PC-9 (cell line): Measurements from ENCODE around the gene CFAP20DC. TPM values are rescaled to one million over a fixed set of nuclear protein-coding genes. Genes with fewer than 3 reads are reported as not detected.

Source experiments
- BruUV-seq: library from RNA; stranded (reverse); fragments of 400-500 nt; replicated peaks from 2 replicates; lab custom pipeline; 2021; lab: Mats Ljungman, UMichigan
- CTCF ChIA-PET: fragments of 300-600 bp; sonication (Branson Sonifier 250); formaldehyde crosslinking; loops from one replicate; lab custom pipeline; 2022; ENCODE audit warnings: antibody characterized with exemption; lab: Charles Lee
- POLR2A ChIA-PET: fragments of 300-600 bp; sonication (Branson Sonifier 250); formaldehyde crosslinking; loops from one replicate; lab custom pipeline; 2022; ENCODE audit warnings: antibody characterized with exemption; ENCODE audit not compliant: unreplicated experiment; lab: Charles Lee
- DNase-seq, 2 experiments: peaks; one replicate each; pipeline versions ENCODE4 v3.0.0 to v3.0.0-alpha.2; 2015 to 2022; ENCODE audit warnings: mixed read lengths in 1 of 2
- H2AFZ ChIP-seq: fragments of 200-600 bp; sonication (generic); 2 replicates; pipeline ENCODE4 v1.8.1; 2017; ENCODE audit warnings: antibody characterized with exemption
- H3F3A ChIP-seq: fragments of 200-600 bp; sonication (generic); 2 replicates; pipeline ENCODE4 v1.8.1; 2017; ENCODE audit warnings: antibody characterized with exemption, mild to moderate bottlenecking, low read depth; ENCODE audit not compliant: insufficient read depth
- H3K27ac ChIP-seq: fragments of 200-600 bp; sonication (generic); 2 replicates; pipeline ENCODE4 v1.6.1; 2016; ENCODE audit warnings: mixed run types
- H3K27me3 ChIP-seq: fragments of 200-600 bp; sonication (generic); 2 replicates; pipeline ENCODE4 v1.6.1; 2016; ENCODE audit warnings: low read depth, mixed run types; ENCODE audit not compliant: insufficient read depth
- H3K36me3 ChIP-seq: fragments of 200-600 bp; sonication (generic); 2 replicates; pipeline ENCODE4 v1.6.1; 2016; ENCODE audit warnings: low read depth, mixed run types
- H3K4me1 ChIP-seq: fragments of 200-600 bp; sonication (generic); replicated peaks from 2 replicates; pipeline ENCODE4 v1.6.1; 2016; ENCODE audit warnings: mixed run types; ENCODE audit not compliant: insufficient read depth
- H3K4me2 ChIP-seq: fragments of 200-600 bp; sonication (generic); 2 replicates; pipeline ENCODE4 v1.6.1; 2017; ENCODE audit warnings: mixed run types
- H3K4me3 ChIP-seq: fragments of 200-600 bp; sonication (generic); 2 replicates; pipeline ENCODE4 v1.6.1; 2016; ENCODE audit warnings: mixed run types
- H3K79me2 ChIP-seq: fragments of 200-600 bp; sonication (generic); 2 replicates; pipeline ENCODE4 v1.6.1; 2017; ENCODE audit warnings: low read depth, mixed run types
- H3K9me2 ChIP-seq: fragments of 200-600 bp; sonication (generic); 2 replicates; pipeline ENCODE4 v1.8.1; 2017; ENCODE audit warnings: mild to moderate bottlenecking; ENCODE audit not compliant: insufficient read depth
- H3K9me3 ChIP-seq: fragments of 200-600 bp; sonication (generic); 2 replicates; pipeline ENCODE4 v1.8.1; 2016; ENCODE audit warnings: low read depth; ENCODE audit not compliant: insufficient read depth
- H4K20me1 ChIP-seq: fragments of 200-600 bp; sonication (generic); 2 replicates; pipeline ENCODE4 v1.8.1; 2017; ENCODE audit not compliant: insufficient read depth
- CTCF ChIP-seq: fragments of 200-600 bp; sonication (generic); conservative IDR thresholded peaks from 2 replicates; pipeline ENCODE4 v1.6.1; 2017; ENCODE audit warnings: mixed run types, antibody characterized with exemption, mild to moderate bottlenecking, moderate library complexity
- EZH2 ChIP-seq: fragments of 200-600 bp; sonication (generic); IDR thresholded peaks from 2 replicates; pipeline ENCODE4 v1.8.0; 2017; ENCODE audit warnings: antibody characterized with exemption, low read depth
- intact Hi-C: fragments of 100-400 bp; cut with micrococcal nuclease; formaldehyde crosslinking; loops from one replicate; pipeline ENCODE4 v1.10.0; 2022; ENCODE audit not compliant: unreplicated experiment
- total RNA-seq: library from RNA; stranded (reverse); gene quantifications from 2 replicates; pipeline ENCODE4 v1.2.3, GENCODE V29; 2021

CFAP20DC gene
- total RNA-seq, 1 experiment from 2014 or later: 6.7 TPM

GRCh38 chr3:58743296-58743695 lies 306.5 kb downstream of the CFAP20DC start:
- Histone ChIP-seq H3K27me3 (no peaks in the 10 kb centered on the region), H3F3A (no peaks in the 10 kb centered on the region), H3K4me3 (no peak overlapping the region), H3K36me3 (no peaks in the 10 kb centered on the region), H4K20me1 (no peaks in the 10 kb centered on the region), H3K4me1 (no peaks in the 10 kb centered on the region), H3K4me2 (no peak overlapping the region), H3K9me3 (no peaks in the 10 kb centered on the region), H3K27ac (no peak overlapping the region), H2AFZ (no peak overlapping the region), H3K79me2 (no peaks in the 10 kb centered on the region), H3K9me2 (no peaks in the 10 kb centered on the region)
- intact Hi-C loops: no loop called here
- ChIA-PET POLR2A (no interaction called here), CTCF (no interaction called here)
- DNase-seq: no peak
- BruUV-seq: no TSS peak
- no peak for TF ChIP-seq CTCF
- no peak for TF ChIP-seq EZH2

DNA sequence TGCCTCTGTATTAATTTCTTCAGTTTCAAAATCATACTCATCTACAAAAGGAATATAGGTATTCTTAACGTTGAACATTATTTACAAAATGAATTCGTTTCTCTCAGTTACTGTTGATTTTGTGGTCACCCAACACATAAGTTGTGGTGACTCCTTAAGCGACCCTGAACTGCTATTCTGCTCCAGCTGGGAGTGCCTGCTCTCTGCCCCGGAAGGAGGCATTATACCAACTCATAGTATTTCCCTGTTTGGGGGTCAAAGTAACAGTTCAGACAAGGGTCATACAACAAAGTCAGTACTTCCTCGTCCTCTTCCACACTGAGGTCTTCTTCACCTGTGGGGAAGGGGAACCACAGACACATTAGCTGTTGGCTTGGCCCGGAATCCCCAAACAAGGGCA lies 307.6 kb downstream of the CFAP20DC start:
- Histone ChIP-seq H3K27me3 (no peaks in the 10 kb centered on the region), H3K36me3 (no peaks in the 10 kb centered on the region), H3K9me2 (no peaks in the 10 kb centered on the region), H3K4me2 (no peak overlapping the region), H3K4me3 (no peak overlapping the region), H2AFZ (no peak overlapping the region), H3K79me2 (no peaks in the 10 kb centered on the region), H3K9me3 (no peaks in the 10 kb centered on the region), H4K20me1 (no peaks in the 10 kb centered on the region), H3K27ac (no peak overlapping the region), H3K4me1 (no peaks in the 10 kb centered on the region), H3F3A (no peaks in the 10 kb centered on the region)
- no peak for DNase-seq
- no peak for TF ChIP-seq CTCF
- no peak for TF ChIP-seq EZH2
- no TSS peak for BruUV-seq
- intact Hi-C loops: no loop called here
- POLR2A ChIA-PET: no interaction called here
- CTCF ChIA-PET: no interaction called here

GRCh38 chr3:58737644-58738043 lies 312.2 kb downstream of the CFAP20DC start:
- no peak overlapping the region for H3K27ac ChIP-seq
- CTCF ChIA-PET: no interaction called here
- POLR2A ChIA-PET: no interaction called here
- DNase-seq: no peak
- TF ChIP-seq CTCF: no peak
- TF ChIP-seq EZH2: no peak
- BruUV-seq: no TSS peak
- H3K27me3 ChIP-seq: no peaks in the 10 kb centered on the region
- no peaks in the 10 kb centered on the region for H3K9me3 ChIP-seq
- no peaks in the 10 kb centered on the region for H3K79me2 ChIP-seq
- no peak overlapping the region for H2AFZ ChIP-seq
- intact Hi-C loops: no loop called here
- H4K20me1 ChIP-seq: no peaks in the 10 kb centered on the region
- no peaks in the 10 kb centered on the region for H3F3A ChIP-seq
- H3K4me3 ChIP-seq: no peak overlapping the region
- no peaks in the 10 kb centered on the region for H3K4me1 ChIP-seq
- no peaks in the 10 kb centered on the region for H3K36me3 ChIP-seq
- no peaks in the 10 kb centered on the region for H3K9me2 ChIP-seq
- H3K4me2 ChIP-seq: no peak overlapping the region
